ENCODE measurements around the gene PDE12. TPM values are rescaled to one million over a fixed set of nuclear protein-coding genes. Genes with fewer than 3 reads are reported as not detected.

The PDE12 gene
- total and polyA plus RNA-seq, 2 donors (not counting 3 experiments of a cell fraction or from before 2014, with no cell fraction given): 12.8 to 20.4 TPM

DNA sequence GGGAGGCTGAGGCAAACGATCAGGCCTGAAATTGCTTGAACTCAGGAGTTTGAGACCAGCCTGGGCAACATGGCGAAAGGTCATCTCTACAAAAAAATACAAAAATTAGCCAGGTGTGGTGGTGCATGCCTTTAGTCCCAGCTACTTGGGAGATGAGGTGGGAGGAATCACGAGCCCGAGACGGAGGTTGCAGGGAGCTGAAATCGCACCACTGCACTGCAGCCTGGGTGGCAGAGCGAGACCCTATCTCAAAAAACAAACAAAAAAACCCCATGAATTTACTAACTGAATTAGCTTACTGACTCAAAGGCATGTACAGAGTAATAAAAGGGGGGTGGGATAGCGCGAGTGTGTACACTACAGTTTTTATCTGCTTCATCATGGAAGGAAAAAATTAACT lies 21.7 kb downstream of the PDE12 start:
- Histone ChIP-seq H3K9me1 (replicated peaks; ENCODE audit: control insufficient read depth, extremely low read depth, insufficient read depth, low read length) (no peaks in the 10 kb centered on the region), H3K9me3 (replicated peaks; ENCODE audit: control insufficient read depth, insufficient read depth, low read length) (no peaks in the 10 kb centered on the region), H3K79me2 (ENCODE audit: control insufficient read depth, insufficient read depth, low read length) (peaks cover 77% of the 10 kb centered on the region), H3K4me1 (ENCODE audit: control insufficient read depth, extremely low read depth, insufficient read depth, low read length) (no peaks in the 10 kb centered on the region), H3K27me3 (ENCODE audit: control insufficient read depth in 2 of 2, insufficient read depth in 2 of 2, low read length in 2 of 2) (no peaks in the 10 kb centered on the region), H4K20me1 (replicated peaks; ENCODE audit: control insufficient read depth, extremely low read depth, insufficient read depth, low read length) (peaks cover 2% of the 10 kb centered on the region), H3K9ac (replicated peaks; ENCODE audit: extremely low read depth, insufficient read depth, low read length) (no peak overlapping the region), H3K27ac (ENCODE audit: insufficient read depth, low read depth, low read length) (no peak overlapping the region), H2AFZ (ENCODE audit: low read depth, low read length) (no peak overlapping the region), H3K36me3 (ENCODE audit: control insufficient read depth in 2 of 2, extremely low read depth in 1 of 2, insufficient read depth in 2 of 2, low read length in 2 of 2) (peaks cover 18 to 38% of the 10 kb centered on the region in 2 experiments), H3K4me3 (replicated peaks in 1 of 3; ENCODE audit: insufficient read depth in 1 of 3, low read depth in 1 of 3, low read length in 3 of 3) (no peak overlapping the region), H3K4me2 (ENCODE audit: insufficient read depth, low read length) (no peak overlapping the region)
- FAIRE-seq (no peak), DNase-seq (ENCODE audit: low read depth, low spot score) (no peak)
- intact Hi-C loops (cut with micrococcal nuclease): no loop called here
- dilution Hi-C loops (cut with MboI; ENCODE audit: extremely low pct_ligation_motif_present, low sequenced_read_pairs): no loop called here
- no TSS peak for BruUV-seq (replicated peaks)
- TF ChIP-seq MYC (IDR thresholded peaks at IDR 0.05; ENCODE audit: low read depth, low read length): no peak
- TF ChIP-seq POLR2AphosphoS5 (IDR thresholded peaks at IDR 0.05; ENCODE audit: insufficient read depth, low read depth, low read length): no peak
- CTCF ChIA-PET: interaction anchor here (1.2 to 7.7 kb wide), 3 partner anchors 8 to 180 kb away, joined by 3 to 48 read pairs (median 6); no protein-coding TSS in a partner anchor
- POLR2A ChIA-PET: interaction anchor here (0.6 kb wide), 1 partner anchor 20 kb away, joined by 3 read pairs; the partner anchor contains the start of gene ARF4

DNA sequence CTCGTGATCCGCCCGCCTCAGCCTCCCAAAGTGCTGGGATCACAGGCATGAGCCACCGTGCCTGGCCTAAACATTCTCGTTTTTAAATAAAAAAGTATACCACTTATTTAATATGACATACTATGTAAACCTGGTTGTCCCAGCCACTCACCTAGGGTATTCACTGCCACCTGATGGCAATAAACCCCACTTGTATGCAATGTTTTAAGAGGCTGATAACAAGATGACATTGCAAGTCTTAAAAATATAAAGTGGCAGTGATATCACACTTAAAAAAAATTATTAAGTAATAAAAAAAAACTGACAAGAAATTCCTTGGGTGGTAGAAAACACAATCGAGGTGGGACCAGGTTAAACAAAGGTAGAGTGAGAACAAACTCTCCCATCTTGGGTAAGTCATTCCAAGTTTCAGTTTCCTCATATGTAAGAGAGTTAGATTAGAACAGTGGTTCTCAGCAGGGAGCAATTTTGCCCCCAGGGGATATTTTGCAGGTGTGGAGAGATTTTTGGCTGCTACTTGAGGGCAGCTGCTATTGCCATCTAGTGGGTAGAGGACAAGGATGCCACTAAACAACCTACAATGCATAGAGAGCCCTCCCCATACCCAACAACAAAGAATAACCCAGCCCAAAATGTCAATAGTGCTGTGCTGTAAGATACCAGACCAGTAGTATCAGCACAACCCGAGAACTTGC lies 26.5 kb downstream of the PDE12 start:
- FAIRE-seq: no peak
- Histone ChIP-seq H4K20me1 (replicated peaks; ENCODE audit: control insufficient read depth, extremely low read depth, insufficient read depth, low read length) (peaks cover 11% of the 10 kb centered on the region), H3K4me3 (replicated peaks in 1 of 3; ENCODE audit: insufficient read depth in 1 of 3, low read depth in 1 of 3, low read length in 3 of 3) (no peak overlapping the region), H3K9me3 (replicated peaks; ENCODE audit: control insufficient read depth, insufficient read depth, low read length) (no peaks in the 10 kb centered on the region), H3K4me2 (ENCODE audit: insufficient read depth, low read length) (no peak overlapping the region), H3K9ac (replicated peaks; ENCODE audit: extremely low read depth, insufficient read depth, low read length) (no peak overlapping the region), H3K9me1 (replicated peaks; ENCODE audit: control insufficient read depth, extremely low read depth, insufficient read depth, low read length) (no peaks in the 10 kb centered on the region), H3K27me3 (ENCODE audit: control insufficient read depth in 2 of 2, insufficient read depth in 2 of 2, low read length in 2 of 2) (no peaks in the 10 kb centered on the region), H3K4me1 (ENCODE audit: control insufficient read depth, extremely low read depth, insufficient read depth, low read length) (no peaks in the 10 kb centered on the region), H2AFZ (ENCODE audit: low read depth, low read length) (no peak overlapping the region), H3K79me2 (ENCODE audit: control insufficient read depth, insufficient read depth, low read length) (peaks cover 95% of the 10 kb centered on the region), H3K27ac (ENCODE audit: insufficient read depth, low read depth, low read length) (no peak overlapping the region), H3K36me3 (ENCODE audit: control insufficient read depth in 2 of 2, extremely low read depth in 1 of 2, insufficient read depth in 2 of 2, low read length in 2 of 2) (peaks cover 6 to 15% of the 10 kb centered on the region in 2 experiments)
- intact Hi-C loops (cut with micrococcal nuclease): loop anchor here (2.0 kb wide), 1 partner anchor 186 kb away; no protein-coding TSS in a partner anchor
- DNase-seq (ENCODE audit: low read depth, low spot score): no peak
- dilution Hi-C loops (cut with MboI; ENCODE audit: extremely low pct_ligation_motif_present, low sequenced_read_pairs): no loop called here
- CTCF ChIA-PET: interaction anchor here (1.0 to 7.7 kb wide), 3 partner anchors 14 to 270 kb away, joined by 4 to 48 read pairs (median 7); partner anchors contain the start of gene ARF4
- BruUV-seq (replicated peaks): no TSS peak
- no peak for TF ChIP-seq MAX (IDR thresholded peaks at IDR 0.05; ENCODE audit: insufficient read depth, insufficient read length)
- no peak for TF ChIP-seq POLR2A (IDR thresholded peaks at IDR 0.05; ENCODE audit: low read depth, low read length)
- TF ChIP-seq CTCF (IDR thresholded peaks at IDR 0.05; ENCODE audit: extremely low read depth in 1 of 2, insufficient read depth in 1 of 2, low read depth in 1 of 2, low read length in 2 of 2): peak in 1 of 2 donors; percentile 22
- POLR2A ChIA-PET: no interaction called here
